Measurements from ENCODE around the gene NUP50.

Gene NUP50

GRCh38 chr22:45183974-45184373, 20.2 kb downstream of the NUP50 start:
- H3K9ac ChIP-seq (ENCODE audit: low read length): no peak overlapping the region
- TF ChIP-seq CTCF (IDR thresholded peaks at IDR 0.05; ENCODE audit: low read depth, low read length) (no peak), EZH2phosphoT487 (IDR thresholded peaks at IDR 0.05; ENCODE audit: low read depth) (no peak)
- H4K20me1 ChIP-seq (ENCODE audit: insufficient read depth, low read length): peaks cover 20% of the 10 kb centered on the region
- H3K4me3 ChIP-seq (ENCODE audit: low read length): no peak overlapping the region
- no peaks in the 10 kb centered on the region for H3K9me3 ChIP-seq (ENCODE audit: insufficient read depth, low read length)
- H3K27me3 ChIP-seq (ENCODE audit: low read depth, low read length): no peaks in the 10 kb centered on the region
- H2AFZ ChIP-seq (ENCODE audit: low read depth, low read length): no peak overlapping the region
- peaks cover 55% of the 10 kb centered on the region for H3K36me3 ChIP-seq (replicated peaks; ENCODE audit: low read depth, low read length)
- H3K4me2 ChIP-seq (ENCODE audit: low read length): no peak overlapping the region
- no peaks in the 10 kb centered on the region for H3K4me1 ChIP-seq (ENCODE audit: low read length)
- H3K27ac ChIP-seq (ENCODE audit: low read length): no peak overlapping the region
- peaks cover 38% of the 10 kb centered on the region for H3K79me2 ChIP-seq (ENCODE audit: low read length)

GRCh38 chr22:45185718-45186514, 22.2 kb downstream of the NUP50 start:
- no peak overlapping the region for H3K4me3 ChIP-seq (ENCODE audit: low read length)
- no peaks in the 10 kb centered on the region for H3K4me1 ChIP-seq (ENCODE audit: low read length)
- TF ChIP-seq EZH2phosphoT487 (IDR thresholded peaks at IDR 0.05; ENCODE audit: low read depth) (no peak), CTCF (IDR thresholded peaks at IDR 0.05; ENCODE audit: low read depth, low read length) (no peak)
- H3K79me2 ChIP-seq (ENCODE audit: low read length): peaks cover 19% of the 10 kb centered on the region
- peaks cover 36% of the 10 kb centered on the region for H3K36me3 ChIP-seq (replicated peaks; ENCODE audit: low read depth, low read length)
- H3K27ac ChIP-seq (ENCODE audit: low read length): no peak overlapping the region
- H3K4me2 ChIP-seq (ENCODE audit: low read length): no peak overlapping the region
- H3K9ac ChIP-seq (ENCODE audit: low read length): no peak overlapping the region
- H2AFZ ChIP-seq (ENCODE audit: low read depth, low read length): no peak overlapping the region
- no peaks in the 10 kb centered on the region for H3K27me3 ChIP-seq (ENCODE audit: low read depth, low read length)
- H3K9me3 ChIP-seq (ENCODE audit: insufficient read depth, low read length): no peaks in the 10 kb centered on the region
- peaks cover under 1% of the 10 kb centered on the region; the same call in 1 of the 2 replicates for H4K20me1 ChIP-seq (ENCODE audit: insufficient read depth, low read length)

- H3K79me2 ChIP-seq (ENCODE audit: low read length): peaks cover 10% of the 10 kb centered on the region
- no peaks in the 10 kb centered on the region for H3K27me3 ChIP-seq (ENCODE audit: low read depth, low read length)
- no peak overlapping the region for H2AFZ ChIP-seq (ENCODE audit: low read depth, low read length)
- H3K4me1 ChIP-seq (ENCODE audit: low read length): no peaks in the 10 kb centered on the region
- H4K20me1 ChIP-seq (ENCODE audit: insufficient read depth, low read length): no peaks in the 10 kb centered on the region
- H3K4me2 ChIP-seq (ENCODE audit: low read length): no peak overlapping the region
- H3K9ac ChIP-seq (ENCODE audit: low read length): no peak overlapping the region
- H3K27ac ChIP-seq (ENCODE audit: low read length): no peak overlapping the region
- no peak overlapping the region for H3K4me3 ChIP-seq (ENCODE audit: low read length)
- H3K36me3 ChIP-seq (replicated peaks; ENCODE audit: low read depth, low read length): peaks cover 21% of the 10 kb centered on the region
- no peaks in the 10 kb centered on the region for H3K9me3 ChIP-seq (ENCODE audit: insufficient read depth, low read length)
- TF ChIP-seq EZH2phosphoT487 (IDR thresholded peaks at IDR 0.05; ENCODE audit: low read depth) (no peak), CTCF (IDR thresholded peaks at IDR 0.05; ENCODE audit: low read depth, low read length) (no peak)
Observed at GRCh38 chr22:45187891-45188290, 24.2 kb downstream of the NUP50 start.

GRCh38 chr22:45188779-45189178, 25.1 kb downstream of the NUP50 start:
- Histone ChIP-seq H3K79me2 (ENCODE audit: low read length) (peaks cover 9% of the 10 kb centered on the region), H3K27me3 (ENCODE audit: low read depth, low read length) (no peaks in the 10 kb centered on the region), H2AFZ (ENCODE audit: low read depth, low read length) (no peak overlapping the region), H3K4me1 (ENCODE audit: low read length) (no peaks in the 10 kb centered on the region), H3K36me3 (replicated peaks; ENCODE audit: low read depth, low read length) (peaks cover 19% of the 10 kb centered on the region), H3K27ac (ENCODE audit: low read length) (no peak overlapping the region), H3K4me2 (ENCODE audit: low read length) (no peak overlapping the region), H3K9ac (ENCODE audit: low read length) (no peak overlapping the region), H3K4me3 (ENCODE audit: low read length) (no peak overlapping the region), H3K9me3 (ENCODE audit: insufficient read depth, low read length) (no peaks in the 10 kb centered on the region), H4K20me1 (ENCODE audit: insufficient read depth, low read length) (no peaks in the 10 kb centered on the region)
- TF ChIP-seq CTCF (IDR thresholded peaks at IDR 0.05; ENCODE audit: low read depth, low read length): no peak
- no peak for TF ChIP-seq EZH2phosphoT487 (IDR thresholded peaks at IDR 0.05; ENCODE audit: low read depth)
